HUDEP-2 (cell line): Measurements from ENCODE around the gene CAMK2B.

ENCODE experiments used
- DNase-seq, 76 experiments: peaks; one replicate each; lab custom pipeline; 2025; ENCODE audit not compliant: unreplicated experiment in 76 of 76; lab: John Stamatoyannopoulos, UW

The CAMK2B gene

DNA sequence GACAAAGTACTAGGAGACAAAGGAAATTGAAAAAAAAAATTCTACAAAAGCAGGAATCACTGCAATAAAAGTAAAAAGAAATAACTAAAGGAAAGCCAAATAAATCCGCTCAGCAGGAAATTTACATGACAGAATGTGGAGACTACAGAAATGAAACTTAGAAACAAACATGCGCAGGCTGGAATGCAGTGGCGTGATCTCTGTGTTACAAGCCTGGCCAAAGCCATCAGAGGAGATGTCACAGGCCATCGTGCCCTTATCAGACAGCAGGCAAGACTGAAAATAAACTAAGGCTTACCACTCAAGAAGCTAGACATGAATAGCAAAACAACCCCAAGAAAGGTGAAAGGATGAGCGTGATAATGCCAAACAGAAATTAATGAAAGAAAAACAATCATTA, 6.3 kb upstream of the CAMK2B start:
- DNase-seq = peak in 12 of 76 experiments; percentile 6 to 22 (median 13)

DNA sequence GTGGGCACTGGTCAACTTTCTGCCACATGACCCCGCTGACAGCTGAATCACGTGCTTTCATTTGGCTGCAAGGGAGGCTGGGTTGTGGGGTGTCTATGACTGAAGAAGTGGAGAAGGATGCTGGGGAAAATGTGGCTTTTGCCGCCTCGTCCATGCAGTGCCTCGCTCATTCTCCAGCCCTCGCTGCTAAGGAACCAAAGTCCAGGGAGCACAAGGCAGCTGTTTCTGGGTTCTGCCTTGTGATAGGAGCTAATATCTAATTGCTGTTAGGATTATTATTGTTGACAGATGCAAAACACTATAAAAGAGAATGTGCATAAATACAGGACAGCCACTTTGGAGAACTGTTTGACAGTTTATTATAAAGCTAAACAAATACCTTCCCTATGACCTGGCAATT, 4.9 kb upstream of the CAMK2B start:
- no peak for DNase-seq

DNA sequence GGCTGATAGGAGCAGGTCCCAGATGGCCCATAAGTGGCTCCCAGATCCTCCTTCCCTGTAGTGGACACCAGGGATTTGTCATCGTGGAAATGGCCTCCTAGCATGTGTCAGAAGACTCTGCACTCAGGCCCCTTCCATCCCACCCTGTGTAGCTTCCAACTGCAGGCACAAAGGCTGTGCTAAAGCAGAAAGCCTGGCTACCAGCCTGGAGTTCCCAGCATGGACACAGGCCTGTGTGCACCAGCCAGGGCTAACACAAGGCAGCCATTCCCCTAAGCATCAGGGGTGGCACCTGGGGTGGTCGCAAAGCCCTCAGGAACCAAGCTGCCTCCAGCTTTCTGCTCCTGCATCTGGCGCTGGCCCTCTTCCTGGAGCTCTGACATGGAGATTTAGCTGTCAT, 4.5 kb upstream of the CAMK2B start:
- DNase-seq = no peak

DNA sequence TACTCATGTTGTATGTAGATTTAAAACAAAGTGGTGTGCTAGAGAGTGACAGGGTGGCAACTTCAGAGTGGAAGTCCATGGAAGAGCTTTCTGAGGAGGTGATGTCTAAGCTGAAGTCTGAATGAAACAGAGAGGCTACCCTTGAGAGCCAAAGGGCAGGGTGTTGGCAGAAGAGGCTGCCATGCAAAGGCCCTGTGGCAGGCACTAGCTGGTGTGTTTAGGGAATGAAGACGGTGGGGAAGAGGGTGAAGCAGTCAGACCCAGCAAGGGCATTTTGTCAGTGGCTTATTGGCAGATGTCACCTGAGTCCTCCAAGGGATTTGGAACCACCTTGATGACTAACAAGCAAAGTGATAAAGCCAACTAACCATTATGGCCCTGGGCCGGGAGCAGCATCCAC, 3.7 kb upstream of the CAMK2B start:
- no peak for DNase-seq

DNA sequence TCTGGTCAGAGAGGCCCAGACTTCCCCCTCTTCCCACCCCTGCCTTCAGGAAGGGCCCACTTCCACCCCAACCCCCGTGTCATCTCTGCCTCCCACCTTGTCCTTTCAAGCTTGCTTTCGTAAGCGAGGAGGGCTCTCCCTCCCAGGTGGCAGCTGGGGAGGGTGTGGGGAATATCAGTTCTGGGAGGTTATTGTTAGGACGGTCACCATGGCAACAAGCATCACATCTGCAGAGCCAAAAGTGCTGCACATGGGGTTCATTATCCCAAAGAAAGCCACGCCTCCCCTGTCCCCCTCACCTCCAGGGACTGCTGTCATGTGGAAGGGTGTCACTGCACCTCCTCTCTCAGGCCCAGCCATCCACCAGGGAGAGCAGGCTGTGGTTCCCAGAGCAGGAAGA, 2.6 kb upstream of the CAMK2B start:
- DNase-seq = no peak

DNA sequence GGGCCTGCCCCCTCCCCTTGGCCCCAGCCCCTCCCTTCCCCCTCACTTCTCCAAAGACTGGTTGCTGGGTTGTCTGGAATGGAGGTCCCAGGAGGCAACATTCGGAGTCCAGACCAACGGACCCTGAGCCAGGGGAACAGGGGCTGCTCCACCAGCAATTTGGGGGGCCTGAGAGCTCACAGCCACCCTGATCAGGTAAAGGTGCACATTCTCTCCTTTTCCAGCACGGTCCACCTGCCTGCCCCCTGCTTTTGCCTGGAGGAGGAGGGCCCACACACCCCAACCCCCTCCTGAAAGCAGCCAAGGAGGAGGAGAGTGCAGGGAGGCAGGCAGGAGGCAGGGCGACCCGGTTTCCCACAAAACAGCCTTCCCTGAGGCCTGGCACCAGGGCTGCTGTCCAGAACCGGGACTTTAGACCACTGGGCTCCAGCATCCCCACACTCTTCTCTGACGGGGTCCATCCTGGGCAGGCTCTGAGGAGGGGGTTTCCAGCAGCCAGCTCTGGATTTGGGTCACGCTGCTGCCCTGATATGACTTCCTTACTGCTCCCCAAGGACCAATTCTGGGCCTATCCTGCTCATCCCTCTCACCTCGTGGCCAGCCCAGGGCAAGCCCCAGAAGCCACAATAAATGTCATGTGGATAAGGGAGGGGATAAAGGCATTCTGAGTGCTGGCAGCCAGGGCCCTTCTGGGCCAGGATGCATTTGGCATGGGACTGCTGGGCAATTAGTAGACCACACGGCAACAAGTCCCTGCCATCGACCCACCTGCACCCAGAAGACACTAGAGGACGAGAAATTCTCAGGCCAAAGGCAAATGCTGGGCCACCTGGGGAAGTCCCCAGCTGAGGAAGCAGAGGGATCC, 1.1 kb upstream of the CAMK2B start:
- DNase-seq = no peak

DNA sequence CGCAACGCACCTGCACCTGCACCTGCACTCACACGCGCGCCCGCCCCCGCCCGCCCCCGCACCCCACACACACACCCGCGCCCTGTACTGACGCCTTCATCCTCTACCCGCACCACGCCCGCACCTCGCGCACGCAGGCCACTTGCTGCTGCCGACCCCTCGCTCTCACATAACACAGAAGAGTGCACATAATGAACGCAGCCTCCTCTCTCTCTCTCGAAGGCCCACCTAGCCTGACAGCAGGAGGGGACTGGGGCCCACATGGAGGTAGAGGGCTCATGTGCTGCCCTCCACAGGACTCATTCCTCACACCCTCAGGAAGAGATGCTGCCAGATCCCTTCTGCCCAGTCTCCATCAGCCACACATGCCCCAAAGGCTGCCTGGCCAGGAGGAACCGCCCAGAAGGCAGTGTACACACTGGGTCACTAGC, 432 bp upstream of the CAMK2B start:
- no peak for DNase-seq

DNA sequence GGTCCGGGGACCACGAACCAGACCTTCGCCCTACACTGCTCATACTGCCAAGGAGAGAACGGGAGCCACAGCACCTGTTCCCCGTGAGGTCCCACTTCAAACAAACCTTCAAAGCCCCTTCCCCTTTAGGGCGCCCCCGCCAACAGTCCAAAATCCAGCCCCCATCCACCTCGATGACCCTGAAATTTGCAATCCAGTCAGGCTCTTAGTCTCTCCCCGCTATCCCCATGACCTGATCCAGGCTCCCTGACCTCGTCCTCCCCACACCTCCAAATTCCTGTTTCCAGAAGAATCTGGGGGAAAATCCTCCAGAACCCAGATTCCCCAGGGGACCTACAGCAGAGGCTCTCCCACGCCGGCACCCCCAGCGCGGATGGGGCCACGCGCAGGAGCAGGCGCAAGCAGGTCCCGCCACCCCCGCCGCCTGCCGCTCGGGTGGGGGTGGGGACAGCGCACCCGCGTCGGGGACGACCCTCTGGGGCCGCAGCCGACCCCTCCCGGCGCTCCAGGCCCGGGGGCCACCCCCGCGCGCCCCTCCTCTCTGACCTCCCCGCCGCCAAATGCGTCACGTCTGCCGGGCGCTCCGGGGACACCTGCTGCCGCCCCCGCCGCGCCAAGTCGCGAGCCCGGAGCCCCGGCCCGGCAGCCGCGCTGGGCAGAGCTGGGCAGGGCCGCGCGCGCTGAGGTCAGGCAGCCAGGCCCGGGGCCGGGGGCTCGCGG, 753 bp downstream of the CAMK2B start:
- no peak for DNase-seq

DNA sequence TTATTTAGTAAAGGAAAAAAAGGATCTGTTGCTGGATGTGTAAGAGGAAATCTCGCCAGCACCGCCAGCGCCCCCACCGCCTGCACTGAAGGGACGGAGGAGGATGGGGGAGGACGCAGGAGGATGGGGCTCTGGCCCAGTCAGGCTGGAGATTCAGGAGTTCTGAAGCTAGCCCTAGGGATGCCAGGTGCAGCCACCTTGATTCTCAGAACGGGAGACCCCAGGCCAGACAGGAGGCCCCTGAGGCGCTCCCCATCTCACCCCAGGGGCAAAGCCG, 1.3 kb downstream of the CAMK2B start:
- no peak for DNase-seq

DNA sequence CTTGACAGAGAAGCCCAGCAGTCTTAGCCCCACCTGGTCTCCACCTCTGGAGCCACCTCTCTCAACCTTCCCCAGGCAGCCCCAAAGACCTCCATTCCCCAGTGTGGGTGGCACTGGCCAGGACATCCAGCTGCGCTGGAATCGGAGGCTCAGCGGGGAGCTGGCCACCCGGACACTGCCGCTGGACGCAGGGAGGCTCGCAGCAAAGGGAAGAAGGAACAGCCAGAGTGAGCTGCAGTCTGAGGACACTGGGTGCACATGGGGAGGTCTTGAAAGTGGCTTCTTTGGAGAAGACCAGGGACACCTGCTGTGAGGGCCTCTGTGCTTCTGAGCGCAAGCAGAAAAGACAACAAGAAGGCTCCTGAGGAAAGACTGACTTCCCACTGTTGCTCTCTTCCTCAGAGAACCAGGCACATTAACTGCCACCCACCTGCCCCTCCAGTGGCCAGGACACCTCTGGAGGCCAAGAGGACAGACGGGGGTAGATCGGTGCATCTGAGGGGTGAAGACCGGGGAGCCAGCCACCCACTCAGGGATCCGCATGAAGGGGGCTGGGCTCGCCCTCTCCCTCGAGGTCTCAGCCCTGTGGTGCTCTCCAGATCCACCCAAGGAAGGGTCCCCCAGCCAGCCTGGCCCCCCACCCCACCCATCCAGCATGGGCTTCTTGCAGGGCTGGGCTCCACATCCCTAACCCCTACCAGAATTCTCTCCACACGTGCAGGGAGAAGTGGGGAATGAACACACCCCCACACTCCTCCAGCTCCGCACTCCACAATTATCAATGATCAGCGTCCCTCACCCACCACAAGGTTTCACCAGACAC, 1.8 kb downstream of the CAMK2B start:
- no peak for DNase-seq

DNA sequence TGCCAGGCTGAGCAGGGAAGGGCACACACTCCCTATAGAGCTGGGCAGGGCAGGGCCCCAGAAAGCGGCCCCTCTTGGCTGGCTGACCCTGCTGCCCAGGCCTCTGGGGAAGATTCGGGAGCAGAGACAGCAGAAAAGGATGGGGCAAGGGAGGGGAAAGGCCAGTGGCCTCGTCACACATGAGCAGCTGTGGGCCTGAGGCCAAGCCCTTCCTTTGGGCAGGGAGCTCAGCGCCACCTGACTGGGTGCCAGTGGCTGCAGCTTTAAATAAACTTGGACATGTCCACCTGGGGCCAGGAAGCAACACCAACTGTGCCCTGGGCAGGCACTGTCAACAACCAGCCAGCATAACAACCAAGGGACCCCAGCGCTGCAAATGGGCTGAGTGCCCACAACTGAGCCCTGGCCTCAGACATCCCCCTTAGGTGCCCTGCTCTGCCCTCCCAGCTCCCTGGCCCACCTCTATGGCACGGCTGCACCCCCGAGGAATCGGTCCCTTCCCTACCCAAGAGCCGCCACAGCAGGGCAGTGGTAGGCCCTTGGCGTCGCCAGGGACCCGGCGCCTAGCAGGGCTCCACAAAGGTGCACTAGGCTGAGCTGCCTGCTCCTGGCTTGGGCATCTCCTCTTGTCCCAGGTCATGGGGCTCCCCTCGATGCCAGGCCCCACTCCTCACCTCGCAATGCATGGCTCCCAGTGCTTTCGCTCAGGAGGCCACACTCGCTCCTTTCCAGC, 2.6 kb downstream of the CAMK2B start:
- DNase-seq = no peak

DNA sequence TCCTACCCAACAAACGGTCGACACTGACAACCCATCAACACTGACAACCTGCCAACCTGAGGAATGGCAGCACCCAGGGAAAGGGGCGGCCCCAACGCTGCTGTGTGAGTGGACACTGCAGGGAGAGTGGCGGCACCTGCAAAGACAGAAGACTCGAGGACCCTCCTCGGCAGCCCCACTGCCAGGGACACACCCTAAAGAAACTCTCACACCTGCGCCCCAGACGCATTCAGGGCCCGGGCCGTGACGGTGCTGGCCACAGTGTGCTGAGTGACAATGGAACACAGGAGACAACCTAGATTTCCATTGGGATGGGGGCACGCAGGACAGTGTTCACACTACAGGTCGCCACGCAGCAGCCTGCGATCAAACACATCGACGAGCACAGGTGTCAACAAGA, 3.6 kb downstream of the CAMK2B start:
- DNase-seq = no peak

DNA sequence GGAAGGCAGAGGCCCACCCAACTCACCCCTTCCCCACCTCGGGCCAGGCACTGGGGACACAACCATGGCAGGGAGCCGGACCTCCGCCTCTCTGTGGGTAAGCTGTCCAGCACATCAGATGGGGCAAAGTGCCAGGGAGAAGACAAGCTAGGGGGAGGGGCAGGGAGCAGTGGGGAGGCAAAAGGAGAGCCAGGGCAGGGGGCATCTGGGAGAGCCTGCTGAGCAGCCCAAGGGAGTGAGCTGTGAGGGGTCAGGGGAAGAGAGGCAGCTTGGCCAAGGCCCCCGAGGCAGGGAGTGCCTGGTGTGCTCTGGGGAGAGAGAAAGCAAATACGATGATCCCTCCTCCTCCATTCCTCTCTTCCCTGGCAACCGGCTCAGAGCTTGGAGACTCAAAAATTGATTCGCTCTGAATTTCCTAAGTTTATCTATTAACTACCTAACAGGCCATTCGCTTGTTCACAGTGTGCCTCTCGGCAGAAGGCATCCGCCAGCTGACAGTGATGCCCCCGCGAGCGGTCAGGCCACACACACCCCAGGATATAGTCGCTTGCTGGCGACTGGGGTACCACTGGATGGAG, 4.5 kb downstream of the CAMK2B start:
- no peak for DNase-seq

DNA sequence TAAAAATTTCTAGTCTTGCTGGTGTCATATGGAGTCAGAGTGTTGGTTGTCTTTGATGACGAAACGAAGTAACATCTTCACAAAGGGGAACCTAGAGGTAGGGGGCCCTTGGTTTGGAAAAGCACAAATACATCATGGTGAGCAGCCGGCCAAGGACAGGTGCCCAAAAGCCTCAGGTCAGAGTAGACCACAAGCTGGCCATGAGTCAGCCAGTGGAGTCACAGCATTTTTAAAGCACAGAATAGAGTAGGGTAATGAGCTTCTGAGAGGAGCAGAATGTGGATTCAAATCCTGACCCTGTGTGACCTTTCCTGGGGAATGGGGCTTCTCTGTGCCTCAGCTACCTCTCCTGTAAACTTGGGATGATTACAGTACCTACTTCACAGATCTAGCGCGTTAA, 5.3 kb downstream of the CAMK2B start:
- DNase-seq = no peak

DNA sequence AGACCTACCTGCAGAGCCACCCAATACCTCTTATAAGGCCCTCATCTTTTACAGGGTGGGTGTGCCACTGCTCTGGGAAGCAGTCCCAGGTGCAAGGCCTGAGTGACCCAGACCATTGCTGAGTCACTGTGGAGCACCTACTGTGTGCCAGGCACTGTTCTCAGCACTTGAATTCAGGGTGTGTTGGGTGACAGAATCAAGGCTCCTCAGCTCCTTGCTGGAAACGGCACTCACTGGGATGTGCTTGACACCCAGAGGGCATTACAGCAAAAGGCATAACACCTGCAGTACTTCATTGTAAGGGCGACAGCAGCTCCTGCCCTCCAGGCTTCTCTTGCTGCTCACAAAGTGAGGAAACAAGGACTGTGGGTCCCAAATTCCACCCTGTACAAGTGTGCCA, 7.1 kb downstream of the CAMK2B start:
- DNase-seq = no peak

DNA sequence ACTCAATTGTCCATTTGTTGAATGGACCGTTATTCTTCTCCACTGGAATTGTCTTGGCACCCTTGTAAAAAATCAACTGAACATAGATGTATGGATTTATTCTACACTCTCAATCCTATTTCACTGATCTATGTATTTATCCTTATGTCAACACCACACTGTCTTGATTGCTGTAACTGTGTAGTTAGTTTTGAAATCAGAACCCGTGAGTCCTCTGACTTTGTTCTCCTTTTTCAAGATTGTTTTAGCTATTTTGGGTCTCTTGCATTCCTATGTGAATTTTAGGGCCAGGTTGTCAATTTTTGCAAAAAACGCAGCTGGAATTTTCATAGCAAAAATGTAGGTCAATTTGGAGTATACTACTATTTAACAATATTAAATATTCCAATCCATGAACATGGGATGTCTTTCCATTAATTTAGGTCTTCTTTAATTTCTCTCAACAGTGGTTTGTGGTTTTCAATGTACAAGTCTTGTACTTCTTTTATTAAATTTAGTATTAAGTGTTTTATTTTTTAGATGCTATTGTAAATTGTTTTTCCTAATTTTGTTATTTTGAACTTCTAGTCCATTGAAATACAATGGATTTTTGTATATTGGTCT, 10.0 kb downstream of the CAMK2B start:
- no peak for DNase-seq

DNA sequence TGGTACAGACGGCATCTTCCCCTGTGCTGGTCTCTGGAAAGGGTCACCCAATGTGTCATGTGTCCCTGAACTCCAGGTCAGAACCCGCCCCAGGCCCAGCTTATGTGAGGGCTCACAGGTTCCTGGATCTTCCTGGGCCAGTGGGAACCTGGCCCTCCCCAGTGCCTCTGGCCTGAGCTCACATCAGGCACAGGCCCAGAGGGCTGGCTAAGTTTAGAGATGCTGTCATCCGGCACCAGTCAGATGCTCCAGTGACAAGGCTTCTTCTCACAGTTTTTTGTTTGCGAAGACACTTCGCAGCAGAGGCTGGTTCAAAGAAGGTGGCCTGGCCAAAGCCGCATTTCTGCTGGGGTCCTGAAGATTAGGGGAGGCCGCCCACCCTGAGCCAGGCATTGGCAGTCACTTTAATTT, 11.8 kb downstream of the CAMK2B start:
- no peak for DNase-seq

DNA sequence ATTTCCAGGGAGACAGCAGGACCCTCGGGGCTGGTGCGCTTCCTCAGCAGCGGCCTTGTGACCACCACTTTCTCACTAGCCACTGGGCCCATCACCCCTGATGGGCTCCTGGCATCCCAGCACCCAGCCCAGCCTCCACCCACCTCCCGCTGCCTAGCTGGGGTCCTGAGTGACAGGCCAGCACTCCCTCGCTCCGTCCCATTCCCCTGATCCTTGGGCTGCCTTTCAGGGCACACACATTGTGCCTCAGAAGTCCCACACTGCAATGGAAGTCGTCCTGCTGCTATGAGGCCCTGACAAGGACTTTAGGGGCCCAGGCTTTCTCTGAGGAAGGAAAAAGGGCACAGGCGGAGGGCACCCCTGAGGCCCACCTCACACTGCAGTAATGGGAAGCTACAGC, 12.4 kb downstream of the CAMK2B start:
- no peak for DNase-seq

DNA sequence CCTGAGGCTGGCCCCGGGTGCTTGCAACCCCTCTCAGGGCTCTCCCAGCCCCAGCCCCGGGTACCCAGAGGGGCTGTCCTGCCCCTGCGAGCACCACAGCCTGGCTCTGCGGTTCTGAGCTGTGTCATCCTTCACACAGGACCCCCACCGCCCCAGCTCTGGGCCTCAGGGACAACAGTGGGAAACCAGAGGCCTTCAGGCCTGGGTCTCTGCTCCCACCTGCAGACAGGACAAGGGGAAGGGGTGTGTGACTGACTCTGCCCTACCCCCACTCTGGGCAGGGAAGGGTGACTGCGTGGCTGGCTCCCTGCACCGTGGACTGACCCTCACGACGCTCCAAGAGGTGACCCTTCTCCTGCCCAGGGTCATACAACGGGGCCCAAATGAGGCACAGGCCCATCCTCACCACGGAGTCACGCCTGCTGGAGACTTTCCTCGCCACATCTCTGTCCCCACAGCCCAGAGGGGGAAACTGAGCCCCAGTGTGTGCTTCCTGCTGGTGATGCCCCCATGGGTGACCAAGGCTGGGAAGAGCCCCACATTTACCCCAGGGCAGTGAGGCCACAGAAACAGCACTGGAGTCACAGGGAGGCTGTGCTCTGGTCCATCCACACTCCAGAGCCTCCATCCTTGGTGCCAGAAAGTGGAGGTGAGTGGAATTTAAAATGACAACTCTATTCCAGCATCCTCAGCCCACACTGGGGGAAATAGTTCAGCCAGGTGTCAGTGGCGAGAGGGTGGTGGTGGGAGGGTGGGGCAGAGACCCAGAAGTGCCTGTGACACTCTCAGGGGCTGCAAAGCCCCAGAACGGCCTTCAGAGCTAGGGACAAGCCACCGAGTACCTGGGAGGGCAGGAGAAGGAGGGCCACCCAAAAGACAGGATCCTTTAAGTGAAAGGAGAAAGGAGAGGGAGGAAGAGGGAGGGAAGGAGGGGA, 13.6 kb downstream of the CAMK2B start:
- no peak for DNase-seq
